KBM-7 (cell line): ENCODE measurements around the gene CD46.
"Not testable (repeated sequence)": the region's sequence is repeated elsewhere in the genome, so short reads cannot be mapped to it uniquely, and the experiment has no call there.

Experiments
- DNase-seq: peaks from one replicate; pipeline ENCODE4 v3.0.0-alpha.2; 2015
- in situ Hi-C: fragments of 300-500 bp; cut with MboI; formaldehyde crosslinking; loops from 2 replicates; pipeline ENCODE4 v1.14.3; 2020; ENCODE audit warnings: low sequenced_read_pairs, low pct_unique_long_range_greater_than_20kb, mixed read lengths

The CD46 gene

DNA sequence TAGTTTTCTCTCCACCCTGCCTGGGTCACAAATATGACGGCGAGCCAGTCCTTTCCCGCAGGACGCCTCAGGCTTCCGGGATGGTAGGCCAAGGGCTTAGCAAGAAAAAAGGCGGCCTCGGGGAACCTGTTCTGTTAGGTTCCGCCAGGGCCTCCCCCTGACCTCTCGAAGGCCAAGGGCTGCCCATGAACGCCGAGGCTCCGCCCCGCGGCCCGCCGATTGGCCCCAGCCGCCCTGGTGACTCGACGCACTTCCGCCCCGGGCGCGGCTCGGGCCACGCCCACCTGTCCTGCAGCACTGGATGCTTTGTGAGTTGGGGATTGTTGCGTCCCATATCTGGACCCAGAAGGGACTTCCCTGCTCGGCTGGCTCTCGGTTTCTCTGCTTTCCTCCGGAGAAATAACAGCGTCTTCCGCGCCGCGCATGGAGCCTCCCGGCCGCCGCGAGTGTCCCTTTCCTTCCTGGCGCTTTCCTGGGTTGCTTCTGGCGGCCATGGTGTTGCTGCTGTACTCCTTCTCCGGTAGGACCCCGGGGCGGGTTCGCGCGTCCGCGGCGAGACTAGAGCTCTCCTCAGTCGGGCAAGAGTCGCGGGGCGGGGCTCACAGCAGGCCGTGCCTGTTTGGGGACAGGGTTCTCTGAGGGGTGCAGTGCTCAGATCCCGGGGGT is at the start of gene CD46:
CD46 (plus strand) TSS at position 265 of the 666 bp plus-strand sequence; CDS start at position 424, 159 bp downstream.
- peak; percentile 98 for DNase-seq
- in situ Hi-C loops = no loop called here

DNA sequence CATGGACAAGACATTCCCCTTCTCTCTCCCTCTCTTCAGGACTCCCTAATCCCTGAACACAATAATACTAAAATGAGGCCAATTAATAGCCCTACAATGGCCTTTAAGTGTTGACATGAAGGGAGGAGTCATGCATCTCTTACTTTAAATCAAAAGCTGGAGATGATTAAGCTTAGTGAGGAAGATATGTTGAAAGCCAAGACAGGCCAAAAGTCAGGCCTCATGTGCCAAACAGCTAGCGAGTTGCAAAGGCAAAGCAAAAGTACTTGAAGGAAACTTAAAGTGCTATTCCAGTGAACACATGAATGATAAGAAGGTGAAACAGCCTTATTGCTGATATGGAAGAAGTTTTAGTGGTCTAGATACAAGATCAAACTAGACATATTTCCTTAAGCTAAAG is 49.5 kb upstream of the CD46 start:
- DNase-seq = no peak
- in situ Hi-C loops = no loop called here

DNA sequence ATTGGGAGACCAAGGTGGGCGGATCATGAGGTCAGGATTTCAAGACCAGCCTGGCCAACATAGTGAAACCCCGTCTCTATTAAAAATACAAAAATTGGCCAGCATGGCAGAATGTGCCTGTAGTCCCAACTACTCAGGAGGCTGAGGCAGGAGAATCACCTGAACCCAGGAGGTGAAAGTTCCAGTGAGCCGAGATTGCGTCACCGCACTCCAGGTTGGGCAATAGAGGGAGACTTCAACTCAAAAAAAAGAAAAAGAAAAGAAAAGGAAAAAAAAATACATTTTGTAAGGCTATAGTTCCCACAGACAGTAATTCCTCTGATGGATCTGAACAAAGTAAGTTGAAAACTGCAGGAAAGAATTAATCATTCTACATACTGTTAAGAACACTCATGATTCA is 48.1 kb upstream of the CD46 start:
- no peak for DNase-seq
- in situ Hi-C loops = no loop called here

DNA sequence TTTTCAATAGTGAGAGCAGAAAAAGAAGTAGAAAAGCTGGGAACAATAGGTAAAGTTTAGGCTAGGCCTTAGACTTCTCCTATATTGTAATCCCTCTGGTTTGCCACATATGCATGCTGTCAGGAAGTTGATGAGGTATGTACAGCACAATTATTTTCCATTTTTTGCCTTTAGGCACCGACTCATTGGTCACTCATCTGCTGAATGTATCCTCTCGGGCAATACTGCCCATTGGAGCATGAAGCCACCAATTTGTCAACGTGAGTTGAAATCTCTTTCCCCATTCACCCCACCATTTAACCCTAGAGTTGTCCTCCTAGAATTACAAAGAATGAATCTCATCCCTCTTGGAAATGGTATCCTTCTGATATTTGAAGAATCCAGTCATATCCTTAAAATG is 43.9 kb upstream of the CD46 start:
- DNase-seq, in situ Hi-C loops: not testable (repeated sequence)

DNA sequence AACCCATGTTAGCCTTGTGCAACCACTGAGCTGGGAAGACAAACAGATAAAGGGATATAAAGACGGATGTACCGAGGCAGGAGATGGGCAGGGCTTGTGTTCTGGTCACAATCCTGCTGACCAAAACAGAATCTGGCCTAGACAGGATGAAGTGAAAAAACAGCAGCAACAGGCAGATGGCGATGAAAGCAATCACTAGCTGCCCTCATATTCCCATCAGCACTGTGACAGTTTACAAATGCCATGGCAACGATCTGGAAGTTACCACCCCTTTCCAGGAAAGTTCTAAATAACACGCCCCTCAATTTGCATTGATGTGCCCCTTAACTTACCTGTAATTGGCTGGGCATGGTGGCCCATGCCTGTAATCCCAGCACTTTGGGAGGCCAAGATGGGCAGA is 40.6 kb upstream of the CD46 start:
- in situ Hi-C loops = no loop called here
- DNase-seq = no peak

DNA sequence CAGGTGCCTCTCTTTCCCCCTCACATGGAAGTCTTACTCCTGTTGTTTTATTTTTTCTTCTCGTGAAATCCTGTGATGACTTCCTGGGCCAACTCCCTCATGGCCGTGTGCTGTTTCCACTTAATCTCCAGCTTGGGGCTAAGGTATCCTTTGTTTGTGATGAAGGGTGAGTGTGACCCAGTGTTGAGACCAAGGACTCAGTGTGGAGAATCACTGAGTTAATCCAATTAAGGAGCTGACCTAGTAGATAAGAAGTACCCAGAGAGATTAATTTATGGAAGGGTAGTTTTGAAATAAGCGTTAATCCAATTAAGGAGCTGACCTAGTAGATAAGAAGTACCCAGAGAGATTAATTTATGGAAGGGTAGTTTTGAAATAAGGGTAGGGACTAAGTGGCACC is 39.2 kb upstream of the CD46 start:
- in situ Hi-C loops, DNase-seq: not testable (repeated sequence)

DNA sequence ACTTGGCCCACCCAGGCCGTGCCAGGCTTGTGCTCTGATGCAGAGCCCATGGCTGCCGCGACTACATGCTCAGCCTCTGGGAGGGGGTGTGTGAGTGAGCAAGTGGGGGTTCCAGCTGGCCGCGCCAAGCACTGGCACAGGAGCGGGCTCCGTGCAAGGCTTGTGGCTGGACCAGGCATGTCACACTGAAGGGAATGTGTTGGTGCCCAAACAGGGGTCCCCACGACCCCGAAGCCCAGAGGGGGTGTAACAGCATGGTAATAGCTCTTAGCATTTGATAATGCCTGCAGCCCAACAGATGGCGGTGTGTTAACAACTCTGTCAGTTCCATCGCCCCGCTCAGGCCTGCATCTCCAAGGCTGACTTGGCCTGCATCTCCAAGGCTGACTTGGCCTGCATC is 38.3 kb upstream of the CD46 start:
- DNase-seq = no peak
- in situ Hi-C loops = no loop called here

DNA sequence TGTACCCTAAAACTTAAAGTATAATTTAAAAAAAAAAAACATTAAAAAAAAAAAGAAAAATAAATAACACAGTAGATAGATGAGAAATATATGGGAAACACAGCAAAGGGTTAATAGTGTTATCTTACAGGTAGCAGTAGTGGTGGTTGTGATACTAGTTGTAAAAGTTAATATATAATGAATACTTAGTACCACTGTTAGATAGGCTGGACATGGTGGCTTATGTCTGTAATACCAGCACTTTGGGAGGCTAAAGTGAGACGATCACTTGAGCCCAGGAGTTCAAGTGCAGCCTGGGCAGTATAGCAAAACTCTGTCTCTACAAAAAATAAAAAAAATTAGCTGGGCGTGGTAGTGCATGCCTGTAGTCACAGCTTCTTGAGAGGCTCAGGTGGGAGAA is 32.6 kb upstream of the CD46 start:
- no peak for DNase-seq
- in situ Hi-C loops = no loop called here

DNA sequence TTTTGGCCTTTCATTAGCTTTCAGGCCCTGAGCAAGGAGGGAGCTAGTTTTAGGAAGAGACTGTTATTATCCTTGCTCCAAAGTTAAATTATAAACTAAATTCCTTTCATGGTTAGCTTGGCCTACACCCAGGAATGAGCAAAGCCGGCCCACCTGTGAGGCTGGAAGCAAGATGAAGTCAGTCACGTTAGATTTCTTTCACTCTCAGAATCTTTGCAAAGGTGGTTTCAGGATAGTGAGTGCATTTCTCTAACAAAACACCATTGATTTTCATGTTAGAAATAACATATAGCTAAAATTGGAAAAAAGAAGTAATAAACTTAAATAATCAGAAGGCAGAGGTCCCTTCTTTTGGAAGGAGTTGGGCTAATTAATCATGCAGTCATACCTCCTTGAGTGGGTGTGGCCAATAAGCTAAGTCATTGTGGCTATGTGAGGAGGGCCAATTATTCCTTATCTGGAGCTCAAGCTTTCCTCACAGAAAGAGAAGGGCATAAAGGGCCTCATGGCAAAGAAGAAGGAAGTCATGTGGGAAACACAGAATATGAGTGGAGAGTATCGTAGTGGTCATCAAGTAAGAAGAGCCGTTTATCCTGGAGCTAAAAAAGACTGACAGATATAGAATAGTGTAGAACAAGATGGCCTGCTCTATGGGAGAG is 23.5 kb upstream of the CD46 start:
- DNase-seq = peak; percentile 28
- in situ Hi-C loops = not testable (repeated sequence)

DNA sequence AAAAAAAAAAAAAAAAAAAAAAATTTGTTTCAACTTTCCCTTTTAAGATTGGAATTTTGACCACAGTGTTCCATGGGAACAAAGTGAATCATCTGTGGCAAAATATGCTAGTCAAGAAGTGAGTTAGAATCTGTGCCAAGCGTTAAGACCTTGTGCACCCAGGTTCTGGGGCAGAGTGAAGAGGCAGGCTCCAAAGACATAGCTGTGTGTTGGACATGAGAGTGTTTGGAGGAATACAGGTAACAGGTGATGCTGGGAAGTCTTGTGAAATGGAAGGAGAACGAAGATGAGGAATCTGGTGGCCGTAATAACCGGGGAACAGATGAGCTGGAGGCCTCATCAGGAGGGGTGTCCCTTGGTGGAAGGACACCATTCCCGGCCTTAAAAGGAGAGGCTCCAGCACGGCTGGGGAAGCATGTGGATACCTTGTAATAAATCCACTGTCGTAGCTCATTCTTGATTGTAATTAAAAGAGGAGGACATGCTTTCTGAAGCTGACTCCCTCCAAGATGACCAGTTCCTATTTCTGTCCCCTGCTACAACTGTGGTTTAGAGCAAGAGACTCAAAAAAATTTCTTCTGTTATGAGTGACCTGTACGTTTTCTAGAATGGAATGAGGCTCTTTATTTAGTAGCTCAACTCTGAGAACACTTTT is 14.2 kb upstream of the CD46 start:
- in situ Hi-C loops, DNase-seq: not testable (repeated sequence)

DNA sequence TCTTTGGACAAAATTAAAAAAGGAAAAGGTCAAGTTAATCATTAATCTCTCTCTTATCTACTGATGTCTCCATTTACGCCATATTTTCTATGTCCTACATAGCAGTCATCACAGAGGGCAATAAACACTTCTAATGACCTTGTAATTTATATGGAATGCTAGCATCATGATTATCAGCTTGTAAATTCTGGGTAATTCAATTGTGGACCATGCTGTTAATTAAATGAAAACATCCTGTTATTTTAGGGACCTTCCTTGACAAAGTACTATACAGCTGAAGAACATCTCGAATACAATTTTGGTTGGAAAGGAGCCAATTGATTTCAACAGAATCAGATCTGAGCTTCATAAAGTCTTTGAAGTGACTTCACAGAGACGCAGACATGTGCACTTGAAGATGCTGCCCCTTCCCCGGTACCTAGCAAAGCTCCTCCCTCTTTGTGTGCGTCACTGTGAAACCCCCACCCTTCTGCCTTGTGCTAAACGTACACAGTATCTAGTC is 13.6 kb upstream of the CD46 start:
- in situ Hi-C loops, DNase-seq: not testable (repeated sequence)

DNA sequence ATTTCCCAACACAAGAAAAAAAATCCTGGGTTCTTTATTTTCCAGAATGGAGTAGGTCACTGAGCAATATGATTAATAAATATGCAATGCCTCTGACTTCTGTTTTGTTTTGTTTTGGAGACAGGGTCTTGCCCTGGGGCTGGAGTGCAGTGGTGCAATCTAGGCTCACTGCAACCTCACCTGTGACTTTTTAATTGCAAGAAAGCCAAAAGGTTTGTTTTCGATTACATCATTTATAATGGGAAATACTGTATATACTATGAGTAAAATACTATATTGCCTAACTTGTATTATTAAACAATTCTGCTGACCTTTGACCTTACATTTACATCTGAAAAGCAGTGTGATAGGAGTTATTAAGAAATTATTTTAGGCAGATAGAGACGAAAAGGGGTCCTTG is 11.6 kb upstream of the CD46 start:
- in situ Hi-C loops = no loop called here
- no peak for DNase-seq

DNA sequence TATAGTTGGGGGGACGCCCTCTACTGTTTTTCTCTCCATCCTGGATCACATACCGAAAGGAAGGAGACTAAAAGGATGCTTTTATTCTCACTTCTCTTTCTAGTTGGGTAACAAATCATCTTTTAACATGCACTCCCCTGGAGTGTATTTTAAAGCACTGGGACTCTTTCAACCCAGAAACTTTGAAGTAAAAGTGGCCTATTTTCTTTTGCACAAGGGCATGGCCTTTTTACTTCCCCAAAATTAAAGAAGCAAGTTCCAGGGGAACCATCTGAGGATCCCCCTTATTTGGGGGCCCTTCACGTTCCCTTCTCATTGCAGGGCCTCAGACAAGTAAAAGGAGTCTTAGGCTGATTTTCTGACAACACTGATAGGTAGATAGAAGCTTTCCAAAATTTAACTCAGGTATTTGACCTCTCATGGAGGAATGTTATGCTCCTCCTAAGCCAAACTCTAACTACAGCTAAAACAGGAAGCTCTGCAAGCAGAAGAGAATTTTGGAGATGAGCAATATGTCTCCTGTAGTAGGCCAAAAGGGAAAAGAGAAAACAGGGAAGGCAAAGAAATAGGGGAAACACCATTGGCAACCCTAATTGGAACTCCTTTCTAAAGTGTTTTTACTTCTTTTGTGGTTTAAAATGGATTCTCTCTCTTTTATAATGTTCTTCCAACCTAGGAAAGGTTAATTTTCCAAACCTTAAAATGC is 8.9 kb upstream of the CD46 start:
- in situ Hi-C loops = no loop called here
- peak; percentile 51 for DNase-seq

DNA sequence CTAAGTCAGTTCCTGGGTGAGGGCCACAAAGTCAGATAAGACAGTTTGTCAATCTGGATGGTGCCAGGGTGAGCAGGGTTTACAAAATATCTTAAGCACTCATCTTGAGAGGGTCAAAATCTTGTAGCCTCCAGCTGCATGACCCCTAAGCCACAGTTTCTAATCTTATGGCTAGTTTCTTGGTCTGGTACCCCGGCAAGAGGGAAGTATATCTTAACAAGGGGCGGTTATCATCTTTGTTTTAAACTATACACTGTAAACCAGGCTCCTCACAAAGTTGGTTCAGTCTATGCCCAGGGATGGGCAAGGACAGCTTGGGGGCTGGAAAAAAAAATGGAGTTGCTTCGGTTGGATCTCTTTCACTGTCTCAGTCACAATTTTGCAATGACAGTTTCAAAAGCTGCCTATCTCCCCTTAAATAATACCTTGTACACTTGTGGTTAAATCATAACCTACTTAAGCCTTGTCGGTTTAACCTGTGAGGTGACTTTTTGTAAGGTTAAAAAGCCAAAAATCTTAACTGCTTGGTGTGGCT is 7.8 kb upstream of the CD46 start:
- DNase-seq = no peak
- in situ Hi-C loops = no loop called here

DNA sequence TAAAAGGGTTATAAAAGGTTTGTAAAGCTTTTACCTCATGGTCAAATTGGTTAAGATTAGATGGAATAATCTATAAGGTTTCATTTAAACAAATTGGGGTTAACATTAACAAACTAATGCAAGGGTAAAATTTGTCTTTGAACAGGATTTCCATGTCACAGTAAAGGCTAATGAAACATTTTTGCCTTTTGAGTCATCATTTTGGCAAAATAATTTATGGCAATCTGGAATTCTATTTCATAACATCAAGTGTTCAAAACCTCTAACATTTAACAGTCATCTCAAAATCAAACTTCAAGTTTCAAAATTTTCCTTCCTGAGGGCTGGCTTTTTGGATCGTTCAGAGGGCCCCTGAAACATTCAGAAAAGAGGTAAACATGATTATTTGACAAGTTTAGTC is 6.6 kb upstream of the CD46 start:
- in situ Hi-C loops = no loop called here
- no peak for DNase-seq

DNA sequence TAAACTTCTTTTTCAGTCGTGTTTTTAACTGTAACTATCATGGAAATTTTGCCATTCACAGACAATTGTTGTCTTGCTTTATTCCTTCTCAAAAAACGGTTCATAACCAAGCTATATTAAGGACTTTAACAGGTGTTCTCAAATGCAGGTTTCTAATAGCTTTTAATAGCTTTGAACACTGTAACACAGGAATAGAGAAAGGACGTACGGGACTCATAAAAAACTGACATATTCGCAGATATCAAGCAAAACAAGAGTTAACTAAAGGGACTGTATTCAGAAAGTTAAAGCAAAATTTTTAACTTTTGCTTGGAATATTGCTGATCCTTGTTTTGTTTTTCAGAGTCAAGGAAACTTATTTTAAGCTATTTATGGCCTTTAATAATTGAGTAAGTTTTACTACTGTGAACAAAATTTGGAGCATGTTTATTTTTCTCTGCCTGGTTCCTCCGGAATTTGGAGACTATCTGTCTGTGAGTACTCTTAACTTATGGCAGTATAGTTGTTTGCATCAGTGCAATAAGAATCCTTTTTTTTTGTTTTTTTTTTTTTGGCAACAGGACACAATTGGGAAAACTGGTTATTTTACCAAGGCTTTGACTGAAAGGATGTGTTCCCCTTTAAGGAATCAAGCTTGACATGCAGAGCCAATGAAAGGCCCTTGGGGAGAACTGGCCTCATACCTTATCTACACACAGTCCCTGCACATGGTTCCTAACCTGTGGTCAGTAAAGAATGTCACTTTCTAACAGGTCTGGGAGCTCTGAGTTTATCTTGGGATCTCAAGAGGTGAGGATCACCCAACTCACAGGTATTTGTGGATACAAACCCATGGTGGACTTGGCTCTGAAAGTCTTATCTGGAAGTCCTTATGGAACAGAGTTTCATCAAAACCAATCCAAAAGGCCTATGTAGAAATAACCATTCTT is 5.8 kb upstream of the CD46 start:
- in situ Hi-C loops = no loop called here
- DNase-seq = no peak

DNA sequence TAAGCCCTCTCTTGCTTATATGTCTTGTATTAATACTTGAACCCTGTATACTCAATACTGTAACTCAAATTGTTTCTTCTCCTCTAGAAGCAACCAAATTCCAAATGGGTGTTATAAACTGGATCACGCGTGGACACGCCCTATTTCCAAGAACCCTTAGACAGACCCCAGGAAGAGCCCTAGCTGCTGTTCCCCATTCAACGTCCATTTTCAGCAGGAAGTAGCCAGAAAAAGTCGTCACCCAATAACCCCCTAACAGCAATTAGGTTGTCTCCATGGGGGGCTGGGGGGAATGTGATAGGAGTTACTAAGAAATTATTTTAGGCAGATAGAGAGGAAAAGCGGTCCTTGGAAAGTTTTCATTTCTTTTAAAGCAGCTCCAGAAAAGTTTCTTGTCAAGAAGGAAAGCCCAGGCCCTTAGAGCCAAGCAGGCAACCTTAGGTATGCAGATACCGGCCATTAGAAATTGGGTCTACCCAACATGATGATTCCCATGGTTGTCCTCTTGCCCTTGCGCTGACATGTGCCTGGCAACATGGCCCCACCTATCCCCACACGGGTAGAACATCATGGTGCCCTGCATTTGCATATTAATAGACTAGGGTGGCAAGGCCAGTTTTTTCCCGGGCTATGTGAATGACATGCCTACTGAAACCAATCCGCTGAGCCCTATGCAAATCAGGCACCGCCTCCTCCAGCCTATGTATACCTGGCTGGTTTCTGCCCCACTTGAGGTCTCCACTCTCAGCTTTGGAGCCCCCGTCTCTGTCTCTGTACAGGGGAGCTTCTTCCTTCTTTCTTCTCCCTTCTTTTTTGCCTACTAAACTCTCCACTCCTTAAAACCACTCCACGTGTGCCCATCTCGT is 4.0 kb upstream of the CD46 start:
- in situ Hi-C loops = no loop called here
- no peak for DNase-seq
